ENCODE data around the gene ELOVL7. TPM values are rescaled to one million over a fixed set of nuclear protein-coding genes. Genes with fewer than 3 reads are reported as not detected.
"Not testable (repeated sequence)": the region's sequence is repeated elsewhere in the genome, so short reads cannot be mapped to it uniquely, and the experiment has no call there.

The ELOVL7 gene
- total RNA-seq, 1 donor from 2014 or later = 5.5 TPM

GRCh38 chr5:60821488-60822284 is 22.4 kb downstream of the ELOVL7 start:
- Mint-ChIP-seq H3K4me3 (no peak overlapping the region), H3K27ac (no peak overlapping the region), H3K4me1 (no peaks in the 10 kb centered on the region), H3K36me3 (no peaks in the 10 kb centered on the region), H3K9me3 (no peaks in the 10 kb centered on the region), H3K27me3 (ENCODE audit: insufficient read depth, low read depth) (no peaks in the 10 kb centered on the region)
- no peak overlapping the region for H3K4me2 ChIP-seq
- no peaks in the 10 kb centered on the region for H3F3A ChIP-seq (ENCODE audit: low read depth)
- TF ChIP-seq EZH2 (IDR thresholded peaks at IDR 0.05) (no peak), EZH2phosphoT487 (IDR thresholded peaks at IDR 0.05) (no peak), CTCF (IDR thresholded peaks at IDR 0.05) (no peak)
- H4K20me1 ChIP-seq (ENCODE audit: low read depth) = no peaks in the 10 kb centered on the region
- no peak overlapping the region for H3K4me3 ChIP-seq
- no peaks in the 10 kb centered on the region for H3K27me3 ChIP-seq
- no peaks in the 10 kb centered on the region for H3K79me2 ChIP-seq (ENCODE audit: low read depth)
- no peak for DNase-seq (ENCODE audit: low spot score)
- no peak overlapping the region for H3K27ac ChIP-seq
- no peaks in the 10 kb centered on the region for H3K36me3 ChIP-seq
- H3K9ac ChIP-seq = no peak overlapping the region
- H2AFZ ChIP-seq (replicated peaks) = no peak overlapping the region
- no peaks in the 10 kb centered on the region for H3K4me1 ChIP-seq
- no peaks in the 10 kb centered on the region for H3K9me3 ChIP-seq (ENCODE audit: low read depth)

GRCh38 chr5:60820593-60821487 is 23.2 kb downstream of the ELOVL7 start:
- no peaks in the 10 kb centered on the region for H3K79me2 ChIP-seq (ENCODE audit: low read depth)
- H3K27me3 ChIP-seq = no peaks in the 10 kb centered on the region
- no peaks in the 10 kb centered on the region for H3K27me3 Mint-ChIP-seq (ENCODE audit: insufficient read depth, low read depth)
- no peaks in the 10 kb centered on the region for H3F3A ChIP-seq (ENCODE audit: low read depth)
- no peak for DNase-seq (ENCODE audit: low spot score)
- H3K4me2 ChIP-seq = no peak overlapping the region
- no peaks in the 10 kb centered on the region for H4K20me1 ChIP-seq (ENCODE audit: low read depth)
- no peaks in the 10 kb centered on the region for H3K36me3 Mint-ChIP-seq
- H3K27ac ChIP-seq = no peak overlapping the region
- no peak overlapping the region for H3K4me3 Mint-ChIP-seq
- no peaks in the 10 kb centered on the region for H3K9me3 Mint-ChIP-seq
- H3K9me3 ChIP-seq (ENCODE audit: low read depth) = no peaks in the 10 kb centered on the region
- no peaks in the 10 kb centered on the region for H3K4me1 ChIP-seq
- H2AFZ ChIP-seq (replicated peaks) = no peak overlapping the region
- no peak overlapping the region for H3K9ac ChIP-seq
- TF ChIP-seq EZH2 (IDR thresholded peaks at IDR 0.05) = no peak
- TF ChIP-seq EZH2phosphoT487 (IDR thresholded peaks at IDR 0.05) = no peak
- no peak for TF ChIP-seq CTCF (IDR thresholded peaks at IDR 0.05)
- H3K36me3 ChIP-seq = no peaks in the 10 kb centered on the region
- H3K4me3 ChIP-seq = no peak overlapping the region
- H3K27ac Mint-ChIP-seq = no peak overlapping the region
- H3K4me1 Mint-ChIP-seq = no peaks in the 10 kb centered on the region

GRCh38 chr5:60816138-60816537 is 27.9 kb downstream of the ELOVL7 start:
- not testable (repeated sequence) for H3F3A ChIP-seq (ENCODE audit: low read depth); H3K9me3 Mint-ChIP-seq; H3K4me3 ChIP-seq; H3K4me3 Mint-ChIP-seq; H3K9me3 ChIP-seq (ENCODE audit: low read depth); H3K27me3 ChIP-seq; H3K27me3 Mint-ChIP-seq (ENCODE audit: insufficient read depth, low read depth); DNase-seq (ENCODE audit: low spot score); H3K4me2 ChIP-seq; H3K27ac ChIP-seq; H3K27ac Mint-ChIP-seq; H3K36me3 ChIP-seq; H4K20me1 ChIP-seq (ENCODE audit: low read depth); H3K36me3 Mint-ChIP-seq; H3K9ac ChIP-seq; H3K4me1 Mint-ChIP-seq; H2AFZ ChIP-seq (replicated peaks); H3K4me1 ChIP-seq; H3K79me2 ChIP-seq (ENCODE audit: low read depth)

All from neural progenitor cell (in vitro differentiated cells).